HG02763 (cell line): ENCODE data around the gene ELFN1.
"Not testable (repeated sequence)": the region's sequence is repeated elsewhere in the genome, so short reads cannot be mapped to it uniquely, and the experiment has no call there.

Experiments used
- ATAC-seq: cut with Tn5 transposase; IDR thresholded peaks from one replicate; pipeline ENCODE4 v1.9.1; 2021; ENCODE audit warnings: mild to moderate bottlenecking, moderate library complexity; ENCODE audit not compliant: unreplicated experiment

Gene ELFN1

GRCh38 chr7:1706721-1707613, 36.9 kb downstream of the ELFN1 start:
- ATAC-seq, result no peak

GRCh38 chr7:1707756-1708595, 37.9 kb downstream of the ELFN1 start:
- no peak for ATAC-seq

GRCh38 chr7:1708596-1709251, 38.6 kb downstream of the ELFN1 start:
- no peak for ATAC-seq

GRCh38 chr7:1709281-1709680, 39.2 kb downstream of the ELFN1 start:
- ATAC-seq, result no peak

GRCh38 chr7:1709900-1710299, 39.8 kb downstream of the ELFN1 start:
- no peak for ATAC-seq

GRCh38 chr7:1710936-1711335, 40.9 kb downstream of the ELFN1 start:
- ATAC-seq, result no peak

GRCh38 chr7:1712907-1713501, 42.9 kb downstream of the ELFN1 start:
- no peak for ATAC-seq

- no peak for ATAC-seq
Measured at GRCh38 chr7:1713502-1714484, 43.7 kb downstream of the ELFN1 start.

- no peak for ATAC-seq
Measured at GRCh38 chr7:1714583-1715330, 44.7 kb downstream of the ELFN1 start.

GRCh38 chr7:1715331-1715625, 45.2 kb downstream of the ELFN1 start:
- ATAC-seq, result no peak

GRCh38 chr7:1715671-1716074, 45.6 kb downstream of the ELFN1 start:
- ATAC-seq, result no peak

- no peak for ATAC-seq
Measured at GRCh38 chr7:1716263-1717094, 46.4 kb downstream of the ELFN1 start.

GRCh38 chr7:1717095-1717483, 47.0 kb downstream of the ELFN1 start:
- ATAC-seq, result no peak

- ATAC-seq, result no peak
Measured at GRCh38 chr7:1717903-1718676, 48.0 kb downstream of the ELFN1 start.

- not testable (repeated sequence) for ATAC-seq
Measured at GRCh38 chr7:1718850-1719249, 48.8 kb downstream of the ELFN1 start.

- ATAC-seq, result not testable (repeated sequence)
Measured at GRCh38 chr7:1719256-1719655, 49.2 kb downstream of the ELFN1 start.

GRCh38 chr7:1719913-1720312, 49.8 kb downstream of the ELFN1 start:
- no peak for ATAC-seq

- ATAC-seq, result no peak
Measured at GRCh38 chr7:1720326-1720725, 50.2 kb downstream of the ELFN1 start.
